Measurements from ENCODE around the gene KIT.

KIT gene

DNA sequence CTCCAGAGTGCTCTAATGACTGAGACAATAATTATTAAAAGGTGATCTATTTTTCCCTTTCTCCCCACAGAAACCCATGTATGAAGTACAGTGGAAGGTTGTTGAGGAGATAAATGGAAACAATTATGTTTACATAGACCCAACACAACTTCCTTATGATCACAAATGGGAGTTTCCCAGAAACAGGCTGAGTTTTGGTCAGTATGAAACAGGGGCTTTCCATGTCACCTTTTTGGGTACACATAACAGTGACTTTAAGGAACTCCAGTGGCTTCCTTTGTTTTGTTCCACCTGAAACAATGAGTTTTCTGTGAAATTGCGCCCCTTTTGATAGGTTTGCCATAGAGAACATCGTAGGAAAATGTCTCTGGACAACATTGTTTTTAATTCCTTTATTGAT, 69.6 kb downstream of the KIT start:
- TF ChIP-seq SPI1 (IDR thresholded peaks at IDR 0.05; ENCODE audit: borderline replicate concordance, low read depth) (no peak), GABPA (IDR thresholded peaks at IDR 0.05; ENCODE audit: low read depth) (no peak), POLR2AphosphoS5 (IDR thresholded peaks at IDR 0.05; ENCODE audit: low read depth) (no peak)
- TF ChIP-seq, protein P1, sequence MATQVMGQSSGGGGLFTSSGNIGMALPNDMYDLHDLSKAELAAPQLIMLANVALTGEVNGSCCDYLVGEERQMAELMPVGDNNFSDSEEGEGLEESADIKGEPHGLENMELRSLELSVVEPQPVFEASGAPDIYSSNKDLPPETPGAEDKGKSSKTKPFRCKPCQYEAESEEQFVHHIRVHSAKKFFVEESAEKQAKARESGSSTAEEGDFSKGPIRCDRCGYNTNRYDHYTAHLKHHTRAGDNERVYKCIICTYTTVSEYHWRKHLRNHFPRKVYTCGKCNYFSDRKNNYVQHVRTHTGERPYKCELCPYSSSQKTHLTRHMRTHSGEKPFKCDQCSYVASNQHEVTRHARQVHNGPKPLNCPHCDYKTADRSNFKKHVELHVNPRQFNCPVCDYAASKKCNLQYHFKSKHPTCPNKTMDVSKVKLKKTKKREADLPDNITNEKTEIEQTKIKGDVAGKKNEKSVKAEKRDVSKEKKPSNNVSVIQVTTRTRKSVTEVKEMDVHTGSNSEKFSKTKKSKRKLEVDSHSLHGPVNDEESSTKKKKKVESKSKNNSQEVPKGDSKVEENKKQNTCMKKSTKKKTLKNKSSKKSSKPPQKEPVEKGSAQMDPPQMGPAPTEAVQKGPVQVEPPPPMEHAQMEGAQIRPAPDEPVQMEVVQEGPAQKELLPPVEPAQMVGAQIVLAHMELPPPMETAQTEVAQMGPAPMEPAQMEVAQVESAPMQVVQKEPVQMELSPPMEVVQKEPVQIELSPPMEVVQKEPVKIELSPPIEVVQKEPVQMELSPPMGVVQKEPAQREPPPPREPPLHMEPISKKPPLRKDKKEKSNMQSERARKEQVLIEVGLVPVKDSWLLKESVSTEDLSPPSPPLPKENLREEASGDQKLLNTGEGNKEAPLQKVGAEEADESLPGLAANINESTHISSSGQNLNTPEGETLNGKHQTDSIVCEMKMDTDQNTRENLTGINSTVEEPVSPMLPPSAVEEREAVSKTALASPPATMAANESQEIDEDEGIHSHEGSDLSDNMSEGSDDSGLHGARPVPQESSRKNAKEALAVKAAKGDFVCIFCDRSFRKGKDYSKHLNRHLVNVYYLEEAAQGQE (IDR thresholded peaks at IDR 0.05; ENCODE audit: insufficient replicate concordance, low read depth): no peak
- TF ChIP-seq, protein P2, sequence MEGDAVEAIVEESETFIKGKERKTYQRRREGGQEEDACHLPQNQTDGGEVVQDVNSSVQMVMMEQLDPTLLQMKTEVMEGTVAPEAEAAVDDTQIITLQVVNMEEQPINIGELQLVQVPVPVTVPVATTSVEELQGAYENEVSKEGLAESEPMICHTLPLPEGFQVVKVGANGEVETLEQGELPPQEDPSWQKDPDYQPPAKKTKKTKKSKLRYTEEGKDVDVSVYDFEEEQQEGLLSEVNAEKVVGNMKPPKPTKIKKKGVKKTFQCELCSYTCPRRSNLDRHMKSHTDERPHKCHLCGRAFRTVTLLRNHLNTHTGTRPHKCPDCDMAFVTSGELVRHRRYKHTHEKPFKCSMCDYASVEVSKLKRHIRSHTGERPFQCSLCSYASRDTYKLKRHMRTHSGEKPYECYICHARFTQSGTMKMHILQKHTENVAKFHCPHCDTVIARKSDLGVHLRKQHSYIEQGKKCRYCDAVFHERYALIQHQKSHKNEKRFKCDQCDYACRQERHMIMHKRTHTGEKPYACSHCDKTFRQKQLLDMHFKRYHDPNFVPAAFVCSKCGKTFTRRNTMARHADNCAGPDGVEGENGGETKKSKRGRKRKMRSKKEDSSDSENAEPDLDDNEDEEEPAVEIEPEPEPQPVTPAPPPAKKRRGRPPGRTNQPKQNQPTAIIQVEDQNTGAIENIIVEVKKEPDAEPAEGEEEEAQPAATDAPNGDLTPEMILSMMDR (IDR thresholded peaks at IDR 0.05; ENCODE audit: insufficient read depth, low read length): no peak
- DNase-seq (ENCODE audit: low read depth in 1 of 2, low spot score in 1 of 2): no peak
- no peak overlapping the region for H3K4me3 ChIP-seq (replicated peaks; ENCODE audit: insufficient read depth, low read length)
- H3K27me3 ChIP-seq (ENCODE audit: insufficient read depth, poor library complexity, severe bottlenecking): no peaks in the 10 kb centered on the region
- H3K27ac ChIP-seq (replicated peaks): no peak overlapping the region

DNA sequence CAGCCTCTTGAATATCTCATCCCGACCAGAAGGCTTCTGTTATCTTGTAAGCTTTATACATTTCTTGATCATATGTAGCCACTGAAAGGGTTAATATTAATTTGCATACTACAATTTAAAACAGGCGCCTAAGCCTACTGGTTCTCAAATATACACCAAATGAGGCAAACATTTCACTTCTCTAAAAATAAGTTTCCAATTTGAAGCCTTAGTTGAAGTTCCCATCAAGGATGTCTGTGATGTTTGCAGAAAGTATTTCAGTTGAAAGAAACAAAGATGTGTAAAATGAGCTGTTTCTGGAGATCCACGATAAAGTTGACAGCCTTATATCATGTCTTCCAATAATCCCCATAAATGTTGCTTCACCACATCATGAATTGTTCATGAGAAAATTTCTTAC, 70.6 kb downstream of the KIT start:
- DNase-seq (ENCODE audit: low read depth in 1 of 2, low spot score in 1 of 2): no peak

DNA sequence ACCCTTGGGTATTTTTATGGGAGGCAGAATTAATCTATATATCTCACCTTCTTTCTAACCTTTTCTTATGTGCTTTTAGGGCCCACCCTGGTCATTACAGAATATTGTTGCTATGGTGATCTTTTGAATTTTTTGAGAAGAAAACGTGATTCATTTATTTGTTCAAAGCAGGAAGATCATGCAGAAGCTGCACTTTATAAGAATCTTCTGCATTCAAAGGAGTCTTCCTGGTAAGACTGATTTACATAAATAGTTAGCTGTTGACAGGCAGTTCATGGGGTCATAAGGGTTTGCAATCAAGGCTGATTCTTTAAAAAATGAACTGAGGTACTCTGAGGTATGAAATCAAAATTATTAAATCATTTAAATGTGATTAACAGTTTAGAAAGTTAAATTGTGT, 71.5 kb downstream of the KIT start:
- DNase-seq (ENCODE audit: low read depth in 1 of 2, low spot score in 1 of 2): no peak
- H3K4me3 ChIP-seq (replicated peaks; ENCODE audit: insufficient read depth, low read length): no peak overlapping the region
- H3K27ac ChIP-seq (replicated peaks): no peak overlapping the region
- H3K27me3 ChIP-seq (ENCODE audit: insufficient read depth, poor library complexity, severe bottlenecking): no peaks in the 10 kb centered on the region
- TF ChIP-seq GABPA (IDR thresholded peaks at IDR 0.05; ENCODE audit: low read depth): no peak
- TF ChIP-seq, protein P1 (IDR thresholded peaks at IDR 0.05; ENCODE audit: insufficient replicate concordance, low read depth): no peak
- no peak for TF ChIP-seq SPI1 (IDR thresholded peaks at IDR 0.05; ENCODE audit: borderline replicate concordance, low read depth)
- TF ChIP-seq, protein P2 (IDR thresholded peaks at IDR 0.05; ENCODE audit: insufficient read depth, low read length): no peak
- no peak for TF ChIP-seq POLR2AphosphoS5 (IDR thresholded peaks at IDR 0.05; ENCODE audit: low read depth)

More for the DNA sequence above, 70.6 kb downstream of the KIT start:
- TF ChIP-seq, protein P2 (IDR thresholded peaks at IDR 0.05; ENCODE audit: insufficient read depth, low read length): no peak
- TF ChIP-seq SPI1 (IDR thresholded peaks at IDR 0.05; ENCODE audit: borderline replicate concordance, low read depth): no peak
- TF ChIP-seq, protein P1 (IDR thresholded peaks at IDR 0.05; ENCODE audit: insufficient replicate concordance, low read depth): no peak
- TF ChIP-seq GABPA (IDR thresholded peaks at IDR 0.05; ENCODE audit: low read depth): no peak
- no peak for TF ChIP-seq POLR2AphosphoS5 (IDR thresholded peaks at IDR 0.05; ENCODE audit: low read depth)
- Histone ChIP-seq H3K27me3 (ENCODE audit: insufficient read depth, poor library complexity, severe bottlenecking) (no peaks in the 10 kb centered on the region), H3K27ac (replicated peaks) (no peak overlapping the region), H3K4me3 (replicated peaks; ENCODE audit: insufficient read depth, low read length) (no peak overlapping the region)

Data from HL-60 (cell line).